ENCODE data around the gene ATXN10. TPM values are rescaled to one million over a fixed set of nuclear protein-coding genes. Genes with fewer than 3 reads are reported as not detected.

The ATXN10 gene
- total RNA-seq, 2 experiments from 2014 or later = 43.8 to 48.0 TPM

DNA sequence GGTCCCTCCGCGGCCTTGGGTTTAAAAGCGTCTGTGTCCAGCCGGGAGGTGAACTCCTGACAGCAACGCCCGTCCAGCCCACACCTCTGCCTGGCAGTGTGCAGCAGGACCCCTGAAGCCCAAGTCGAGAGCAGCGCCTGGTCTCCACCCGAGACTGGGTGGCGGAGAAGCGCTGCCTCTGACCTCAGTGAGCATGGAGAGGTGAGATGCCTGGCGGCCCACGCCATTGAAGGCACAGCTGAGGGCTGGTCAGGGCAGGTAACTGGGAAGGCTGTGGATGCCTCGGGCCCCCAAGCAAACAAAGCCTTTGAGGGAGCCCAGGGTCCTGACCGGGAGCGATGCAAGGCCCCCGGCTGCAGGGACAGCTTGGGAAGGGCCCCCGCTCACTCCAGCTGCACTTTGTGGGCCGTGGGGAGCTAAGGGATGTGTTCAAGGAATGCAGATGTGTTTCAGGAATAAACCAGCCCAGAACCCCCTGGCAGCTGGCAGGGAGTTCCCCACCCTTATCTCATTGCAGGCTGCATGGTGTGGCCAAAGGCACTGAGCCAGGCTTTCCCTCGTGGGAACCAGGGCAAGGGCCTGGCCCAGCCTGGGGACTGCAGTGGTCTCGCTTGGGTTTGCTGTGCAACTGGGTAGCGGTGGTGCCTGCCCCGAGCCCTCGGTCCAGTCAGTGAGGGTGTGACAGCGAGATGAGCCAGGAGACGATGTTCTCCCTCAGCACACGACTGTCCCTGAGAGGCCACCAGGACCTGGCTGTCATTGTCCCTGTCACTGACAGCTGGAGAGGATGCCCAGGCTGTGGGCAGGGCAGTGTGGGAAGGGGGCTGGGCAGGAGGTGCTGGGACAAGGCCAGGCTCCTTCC, 212.8 kb downstream of the ATXN10 start:
- POLR2A ChIA-PET = no interaction called here
- Mint-ChIP-seq H3K27me3 (peaks cover 50% of the 10 kb centered on the region), H3K4me1 (ENCODE audit: low read depth) (no peaks in the 10 kb centered on the region), H3K4me3 (no peak overlapping the region), H3K9me3 (no peaks in the 10 kb centered on the region), H3K36me3 (ENCODE audit: low read depth) (no peaks in the 10 kb centered on the region), H3K27ac (no peak overlapping the region)
- DNase-seq (no peak), ATAC-seq (ENCODE audit: poor library complexity) (no peak)
- H3K9me3 ChIP-seq (ENCODE audit: control insufficient read depth in 1 of 2, insufficient read depth in 1 of 2, low read length in 2 of 2) = peaks cover 0 to 25% of the 10 kb centered on the region in 2 experiments
- TF ChIP-seq, protein P1, sequence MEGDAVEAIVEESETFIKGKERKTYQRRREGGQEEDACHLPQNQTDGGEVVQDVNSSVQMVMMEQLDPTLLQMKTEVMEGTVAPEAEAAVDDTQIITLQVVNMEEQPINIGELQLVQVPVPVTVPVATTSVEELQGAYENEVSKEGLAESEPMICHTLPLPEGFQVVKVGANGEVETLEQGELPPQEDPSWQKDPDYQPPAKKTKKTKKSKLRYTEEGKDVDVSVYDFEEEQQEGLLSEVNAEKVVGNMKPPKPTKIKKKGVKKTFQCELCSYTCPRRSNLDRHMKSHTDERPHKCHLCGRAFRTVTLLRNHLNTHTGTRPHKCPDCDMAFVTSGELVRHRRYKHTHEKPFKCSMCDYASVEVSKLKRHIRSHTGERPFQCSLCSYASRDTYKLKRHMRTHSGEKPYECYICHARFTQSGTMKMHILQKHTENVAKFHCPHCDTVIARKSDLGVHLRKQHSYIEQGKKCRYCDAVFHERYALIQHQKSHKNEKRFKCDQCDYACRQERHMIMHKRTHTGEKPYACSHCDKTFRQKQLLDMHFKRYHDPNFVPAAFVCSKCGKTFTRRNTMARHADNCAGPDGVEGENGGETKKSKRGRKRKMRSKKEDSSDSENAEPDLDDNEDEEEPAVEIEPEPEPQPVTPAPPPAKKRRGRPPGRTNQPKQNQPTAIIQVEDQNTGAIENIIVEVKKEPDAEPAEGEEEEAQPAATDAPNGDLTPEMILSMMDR (IDR thresholded peaks at IDR 0.05) = no peak
- H3K27me3 ChIP-seq (ENCODE audit: control insufficient read depth in 1 of 2, insufficient read depth in 2 of 2, low read length in 2 of 2) = peaks cover 28 to 48% of the 10 kb centered on the region in 2 experiments
- no peak overlapping the region for H3K4me3 ChIP-seq (ENCODE audit: low read length)
- no peaks in the 10 kb centered on the region for H3K4me1 ChIP-seq (ENCODE audit: insufficient read depth, low read length)
- CTCF ChIA-PET = no interaction called here
- intact Hi-C loops (cut with DNase I, micrococcal nuclease) = no loop called here
- no peak overlapping the region for H3K27ac ChIP-seq (ENCODE audit: low read depth in 1 of 2, low read length in 2 of 2)
- H3K36me3 ChIP-seq (ENCODE audit: insufficient read depth, low read length) = no peaks in the 10 kb centered on the region

DNA sequence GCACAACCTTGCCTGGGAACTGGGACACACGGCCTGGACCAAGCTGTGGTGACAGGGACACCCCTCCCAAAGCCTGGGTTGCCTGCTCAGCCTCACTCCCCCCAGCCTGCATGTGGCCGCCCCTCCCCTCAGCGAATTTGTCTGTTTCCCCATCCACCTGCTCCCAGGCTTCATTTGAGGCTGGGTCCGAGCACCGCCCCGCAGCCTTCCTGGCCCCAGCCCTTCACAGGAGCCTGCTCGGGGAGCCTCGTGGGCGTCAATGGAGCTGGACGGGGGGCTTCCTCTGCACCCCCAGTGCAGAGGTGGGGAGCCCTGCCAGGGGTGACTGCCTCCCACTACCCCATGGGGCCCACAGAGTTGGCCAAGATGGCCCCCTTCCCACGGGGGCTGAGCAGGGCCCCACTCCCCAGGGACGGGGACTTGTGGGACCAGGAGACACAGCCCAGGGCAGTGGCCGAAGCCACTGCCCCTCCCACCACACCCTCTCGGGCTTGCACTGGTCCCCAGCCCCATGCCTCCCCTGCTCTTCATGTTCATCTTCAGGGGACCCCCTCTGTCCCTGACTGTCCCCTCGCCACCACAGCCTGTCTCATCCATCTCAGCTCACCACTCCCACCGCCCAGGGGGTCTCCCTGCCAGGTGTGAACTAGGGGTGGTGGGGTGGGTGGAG, 213.7 kb downstream of the ATXN10 start:
- no peaks in the 10 kb centered on the region for H3K9me3 Mint-ChIP-seq
- Histone ChIP-seq H3K27ac (ENCODE audit: low read depth in 1 of 2, low read length in 2 of 2) (no peak overlapping the region), H3K9me3 (ENCODE audit: control insufficient read depth in 1 of 2, insufficient read depth in 1 of 2, low read length in 2 of 2) (peaks cover 0 to 30% of the 10 kb centered on the region in 2 experiments), H3K27me3 (ENCODE audit: control insufficient read depth in 1 of 2, insufficient read depth in 2 of 2, low read length in 2 of 2) (peaks cover 27 to 47% of the 10 kb centered on the region in 2 experiments), H3K4me3 (ENCODE audit: low read length) (no peak overlapping the region), H3K36me3 (ENCODE audit: insufficient read depth, low read length) (no peaks in the 10 kb centered on the region), H3K4me1 (ENCODE audit: insufficient read depth, low read length) (no peaks in the 10 kb centered on the region)
- no peak for ATAC-seq (ENCODE audit: poor library complexity)
- H3K36me3 Mint-ChIP-seq (ENCODE audit: low read depth) = no peaks in the 10 kb centered on the region
- no peak for DNase-seq
- TF ChIP-seq, protein P1 (IDR thresholded peaks at IDR 0.05) = no peak
- intact Hi-C loops (cut with DNase I, micrococcal nuclease) = no loop called here
- H3K4me3 Mint-ChIP-seq = no peak overlapping the region
- ChIA-PET POLR2A (no interaction called here), CTCF (no interaction called here)
- no peak overlapping the region for H3K27ac Mint-ChIP-seq
- H3K27me3 Mint-ChIP-seq = peaks cover 43% of the 10 kb centered on the region
- H3K4me1 Mint-ChIP-seq (ENCODE audit: low read depth) = no peaks in the 10 kb centered on the region

DNA sequence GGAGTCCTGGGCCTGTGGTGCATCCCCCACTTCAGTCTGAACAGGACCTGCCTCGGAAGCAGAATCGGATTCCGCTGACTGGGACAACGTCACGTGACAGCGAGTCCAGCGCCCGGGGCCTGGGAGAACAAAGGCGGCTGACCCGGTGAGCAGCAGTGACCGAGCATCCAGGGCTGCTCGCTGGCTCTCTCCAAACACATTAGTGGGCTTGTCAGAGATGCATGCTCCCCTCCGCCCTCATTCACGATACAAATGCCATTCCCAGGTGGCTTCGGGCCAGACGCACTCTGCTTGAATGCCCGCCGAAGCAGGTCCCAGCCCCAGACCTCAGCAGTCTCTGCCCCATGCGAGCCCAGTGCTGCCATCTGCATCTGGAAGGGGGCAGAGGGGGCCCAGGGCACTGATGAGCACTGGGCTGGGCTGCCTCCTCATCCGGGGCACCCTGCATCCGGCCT, 214.3 kb downstream of the ATXN10 start:
- H3K27me3 ChIP-seq (ENCODE audit: control insufficient read depth in 1 of 2, insufficient read depth in 2 of 2, low read length in 2 of 2) = peaks cover 21 to 41% of the 10 kb centered on the region in 2 experiments
- DNase-seq (no peak), ATAC-seq (ENCODE audit: poor library complexity) (no peak)
- H3K4me3 ChIP-seq (ENCODE audit: low read length) = no peak overlapping the region
- H3K36me3 ChIP-seq (ENCODE audit: insufficient read depth, low read length) = no peaks in the 10 kb centered on the region
- Mint-ChIP-seq H3K4me1 (ENCODE audit: low read depth) (no peaks in the 10 kb centered on the region), H3K27me3 (peaks cover 38% of the 10 kb centered on the region), H3K27ac (no peak overlapping the region), H3K4me3 (no peak overlapping the region), H3K36me3 (ENCODE audit: low read depth) (no peaks in the 10 kb centered on the region), H3K9me3 (no peaks in the 10 kb centered on the region)
- ChIA-PET POLR2A (no interaction called here), CTCF (no interaction called here)
- H3K4me1 ChIP-seq (ENCODE audit: insufficient read depth, low read length) = no peaks in the 10 kb centered on the region
- H3K27ac ChIP-seq (ENCODE audit: low read depth in 1 of 2, low read length in 2 of 2) = no peak overlapping the region
- TF ChIP-seq, protein P1 (IDR thresholded peaks at IDR 0.05) = no peak
- intact Hi-C loops (cut with DNase I, micrococcal nuclease) = no loop called here
- H3K9me3 ChIP-seq (ENCODE audit: control insufficient read depth in 1 of 2, insufficient read depth in 1 of 2, low read length in 2 of 2) = peaks cover 0 to 27% of the 10 kb centered on the region in 2 experiments
